IMR-90 (cell line): ENCODE measurements around the gene DDX59. TPM values are rescaled to one million over a fixed set of nuclear protein-coding genes. Genes with fewer than 3 reads are reported as not detected.
A peak's percentile ranks its signal among the peaks of the same experiment; 100 is the strongest.

Source experiments
- ATAC-seq: fragments of 200-7000 bp; cut with Tn5 transposase; 2 replicates; pipeline ENCODE4 v1.9.1; 2020; ENCODE audit warnings: low read depth, mild to moderate bottlenecking, moderate library complexity
- BruUV-seq: library from RNA; stranded (reverse); fragments of 400-500 nt; replicated peaks from 2 replicates; lab custom pipeline; 2021; lab: Mats Ljungman, UMichigan
- CTCF ChIA-PET: fragments of 300-600 bp; formaldehyde crosslinking; extraction: SDS; loops from one replicate; lab custom pipeline; 2021; ENCODE audit warnings: antibody characterized with exemption; lab: Yijun Ruan, JAX
- POLR2A ChIA-PET: fragments of 300-600 bp; sonication (Branson Sonifier 250); formaldehyde crosslinking; loops from one replicate; lab custom pipeline; 2022; ENCODE audit warnings: antibody characterized with exemption; ENCODE audit not compliant: unreplicated experiment; lab: Charles Lee
- DNase-seq: peaks from one replicate; pipeline ENCODE4 v3.0.0; 2013
- H2AFZ ChIP-seq: replicated peaks from 2 replicates; pipeline ENCODE3; 2013; ENCODE audit warnings: low read length, mild to moderate bottlenecking; ENCODE audit not compliant: poor library complexity
- H2AK5ac ChIP-seq: 2 replicates; pipeline ENCODE4 v1.6.1; 2013; ENCODE audit warnings: low read depth, low read length, inconsistent platforms
- H2AK9ac ChIP-seq: replicated peaks from 2 replicates; pipeline ENCODE3; 2013; ENCODE audit warnings: mild to moderate bottlenecking, low read depth, low read length, moderate library complexity; ENCODE audit not compliant: poor library complexity
- H2BK120ac ChIP-seq: 2 replicates; pipeline ENCODE4 v1.6.1; 2013; ENCODE audit warnings: low read depth, low read length, inconsistent platforms
- H2BK15ac ChIP-seq: 3 replicates; pipeline ENCODE4 v1.6.1; 2013; ENCODE audit warnings: low read depth, low read length, inconsistent platforms
- H2BK20ac ChIP-seq: 2 replicates; pipeline ENCODE4 v1.6.1; 2013; ENCODE audit warnings: low read depth, mild to moderate bottlenecking, inconsistent platforms, low read length, moderate library complexity
- H2BK5ac ChIP-seq: 2 replicates; pipeline ENCODE4 v1.6.1; 2013; ENCODE audit warnings: mild to moderate bottlenecking, low read depth, low read length, inconsistent platforms; ENCODE audit not compliant: poor library complexity, severe bottlenecking
- H3K14ac ChIP-seq: replicated peaks from 2 replicates; pipeline ENCODE4 v1.6.1; 2013; ENCODE audit warnings: low read depth, low read length, inconsistent platforms
- H3K18ac ChIP-seq: 2 replicates; pipeline ENCODE4 v1.6.1; 2013; ENCODE audit warnings: low read depth, low read length, control low read depth
- H3K23ac ChIP-seq: 2 replicates; pipeline ENCODE4 v1.6.1; 2013; ENCODE audit warnings: low read depth, low read length, inconsistent platforms
- H3K27ac ChIP-seq: 2 replicates; pipeline ENCODE4 v1.5.1; 2013; ENCODE audit warnings: mild to moderate bottlenecking, control low read depth, low read length; ENCODE audit not compliant: insufficient read depth
- H3K27me3 ChIP-seq: 2 replicates; pipeline ENCODE4 v1.6.1; 2013; ENCODE audit warnings: low read length; ENCODE audit not compliant: control insufficient read depth, insufficient read depth
- H3K36me3 ChIP-seq: 2 replicates; pipeline ENCODE4 v1.6.1; 2013; ENCODE audit warnings: low read length, mixed read lengths; ENCODE audit not compliant: control insufficient read depth, insufficient read depth
- H3K4ac ChIP-seq: 2 replicates; pipeline ENCODE4 v1.6.1; 2013; ENCODE audit warnings: low read depth, low read length, inconsistent platforms
- H3K4me1 ChIP-seq: 2 replicates; pipeline ENCODE4 v1.6.1; 2013; ENCODE audit warnings: low read length, mixed read lengths; ENCODE audit not compliant: control insufficient read depth, insufficient read depth
- H3K4me2 ChIP-seq: 2 replicates; pipeline ENCODE4 v1.6.1; 2013; ENCODE audit warnings: low read depth, mild to moderate bottlenecking, control low read depth, low read length, moderate library complexity
- H3K4me3 ChIP-seq: 2 replicates; pipeline ENCODE4 v1.5.1; 2013; ENCODE audit warnings: low read depth, mild to moderate bottlenecking, control low read depth, low read length, moderate library complexity; ENCODE audit not compliant: insufficient read depth
- H3K56ac ChIP-seq: 2 replicates; pipeline ENCODE4 v1.6.1; 2013; ENCODE audit warnings: low read length, inconsistent platforms; ENCODE audit not compliant: insufficient read depth; ENCODE audit errors: extremely low read depth
- H3K79me1 ChIP-seq, 2 experiments: 2 replicates each; pipeline ENCODE4 v1.6.1; 2013; ENCODE audit warnings: low read length in 2 of 2, inconsistent platforms in 1 of 2, low read depth in 1 of 2
- H3K9ac ChIP-seq: 2 replicates; pipeline ENCODE4 v1.6.1; 2013; ENCODE audit warnings: low read depth, low read length, control low read depth
- H3K9me1 ChIP-seq: 2 replicates; pipeline ENCODE4 v1.6.1; 2013; ENCODE audit warnings: low read length, inconsistent platforms; ENCODE audit not compliant: insufficient read depth
- H3K9me3 ChIP-seq: 2 replicates; pipeline ENCODE4 v1.6.1; 2013; ENCODE audit warnings: low read length; ENCODE audit not compliant: control insufficient read depth, insufficient read depth
- H4K20me1 ChIP-seq: 2 replicates; pipeline ENCODE4 v1.6.1; 2013; ENCODE audit warnings: low read length, inconsistent platforms; ENCODE audit not compliant: insufficient read depth
- H4K5ac ChIP-seq: 2 replicates; pipeline ENCODE4 v1.6.1; 2013; ENCODE audit warnings: mild to moderate bottlenecking, low read depth, low read length, control low read depth
- H4K8ac ChIP-seq, 2 experiments: 2 replicates each; pipeline ENCODE4 v1.6.1; 2013; ENCODE audit warnings: low read depth in 2 of 2, low read length in 2 of 2, control low read depth in 1 of 2, inconsistent platforms in 1 of 2
- H4K91ac ChIP-seq: 2 replicates; pipeline ENCODE4 v1.6.1; 2013; ENCODE audit warnings: low read depth, low read length, inconsistent platforms; ENCODE audit not compliant: insufficient read depth
- CEBPB ChIP-seq: IDR thresholded peaks from 2 replicates; pipeline ENCODE4 v1.6.1; 2012; ENCODE audit warnings: low read depth, low read length, improper control_type of control experiment
- MAFK ChIP-seq: IDR thresholded peaks from 2 replicates; pipeline ENCODE4 v1.6.1; 2012; ENCODE audit warnings: low read depth, low read length, improper control_type of control experiment
- MXI1 ChIP-seq: IDR thresholded peaks from 2 replicates; pipeline ENCODE4 v1.6.1; 2012; ENCODE audit warnings: low read depth, mild to moderate bottlenecking, low read length, moderate library complexity, borderline replicate concordance
- POLR2A ChIP-seq: IDR thresholded peaks from 2 replicates; pipeline ENCODE4 v1.6.1; 2012; ENCODE audit warnings: mild to moderate bottlenecking, low read depth, low read length
- RFX5 ChIP-seq: IDR thresholded peaks from 2 replicates; pipeline ENCODE4 v1.8.0; 2012; ENCODE audit warnings: low read depth, mild to moderate bottlenecking, low read length, moderate library complexity
- SMC3 ChIP-seq: fragments of 150-350 bp; IDR thresholded peaks from 2 replicates; pipeline ENCODE4 v1.6.1; 2016; ENCODE audit warnings: low read depth, mild to moderate bottlenecking, antibody characterized with exemption, low read length, moderate library complexity
- WGBS, 2 experiments: methylation state at CpG; one replicate each; pipeline versions ENCODE4 v1.1.5 to v1.1.7; 2013; ENCODE audit warnings: missing lambda C conversion rate in 2 of 2; ENCODE audit not compliant: insufficient read length in 1 of 2; ENCODE audit errors: extremely low coverage in 2 of 2; 5-methylcytosine and 5-hydroxymethylcytosine counted together
- dilution Hi-C: fragments of 300-500 bp; cut with HindIII; formaldehyde crosslinking; loops from one replicate; pipeline ENCODE4 v1.14.3; 2018; ENCODE audit warnings: low sequenced_read_pairs; ENCODE audit not compliant: unreplicated experiment
- in situ Hi-C: fragments of 300-500 bp; cut with MboI; formaldehyde crosslinking; loops from 3 replicates; pipeline ENCODE4 v1.14.3; 2019; ENCODE audit warnings: low sequenced_read_pairs, inconsistent platforms, mixed read lengths
- intact Hi-C: fragments of 100-400 bp; cut with micrococcal nuclease; formaldehyde crosslinking; loops from 2 replicates; pipeline ENCODE4 v1.10.0; 2022
- polyA plus RNA-seq, 3 experiments: library from polyadenylated mRNA; depleted of rRNA; stranded (reverse); fragments of >200 nt; gene quantifications; 2 replicates each; pipeline ENCODE4 v1.2.3, GENCODE V29; 2012; ENCODE audit warnings: low replicate concordance in 1 of 3
- total RNA-seq: library from RNA; depleted of rRNA; stranded (reverse); fragments of >200 nt; gene quantifications from 2 replicates; pipeline ENCODE4 v1.2.3, GENCODE V29; 2012
- TF ChIP-seq, protein P1 (sequence below): fragments of 150-350 bp; IDR thresholded peaks from 2 replicates; pipeline ENCODE4 v1.6.1; 2017; ENCODE audit warnings: mild to moderate bottlenecking, antibody characterized with exemption, low read length, low read depth
- TF ChIP-seq, protein P2 (sequence below): conservative IDR thresholded peaks from 2 replicates; pipeline ENCODE4 v1.5.1; 2012; ENCODE audit warnings: mild to moderate bottlenecking, low read depth, low read length, improper control_type of control experiment

Gene DDX59
- total and polyA plus RNA-seq, 2 of the 4 experiments (the other 2 are of a cell fraction) = 8.6 to 9.1 TPM

DNA sequence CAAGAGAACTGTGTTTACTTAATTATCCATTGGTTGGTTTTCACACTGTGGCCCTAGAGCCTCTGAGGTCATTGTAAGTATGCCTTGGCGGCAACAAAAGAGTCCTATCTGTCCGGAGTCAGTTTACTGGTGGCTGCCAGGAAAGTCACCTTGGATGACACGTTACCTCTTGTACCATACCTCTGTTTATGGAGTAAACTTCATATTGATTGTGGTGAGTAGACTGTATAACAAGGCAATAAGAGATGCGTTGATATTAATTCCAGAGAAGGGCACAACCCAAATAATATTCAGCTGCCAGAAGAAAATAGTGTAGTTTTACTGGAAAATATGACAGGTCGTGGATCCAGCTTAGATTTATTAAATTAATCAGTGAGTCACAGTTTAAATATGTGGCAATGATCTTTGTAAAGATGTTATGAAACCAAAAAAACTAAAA, 28.7 kb downstream of the DDX59 start:
- no peak for TF ChIP-seq MXI1
- TF ChIP-seq CEBPB = no peak
- TF ChIP-seq POLR2A = no peak
- TF ChIP-seq RFX5 = no peak
- TF ChIP-seq MAFK = no peak
- TF ChIP-seq SMC3 = no peak
- TF ChIP-seq, protein P1, sequence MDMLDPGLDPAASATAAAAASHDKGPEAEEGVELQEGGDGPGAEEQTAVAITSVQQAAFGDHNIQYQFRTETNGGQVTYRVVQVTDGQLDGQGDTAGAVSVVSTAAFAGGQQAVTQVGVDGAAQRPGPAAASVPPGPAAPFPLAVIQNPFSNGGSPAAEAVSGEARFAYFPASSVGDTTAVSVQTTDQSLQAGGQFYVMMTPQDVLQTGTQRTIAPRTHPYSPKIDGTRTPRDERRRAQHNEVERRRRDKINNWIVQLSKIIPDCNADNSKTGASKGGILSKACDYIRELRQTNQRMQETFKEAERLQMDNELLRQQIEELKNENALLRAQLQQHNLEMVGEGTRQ = no peak
- TF ChIP-seq, protein P2, sequence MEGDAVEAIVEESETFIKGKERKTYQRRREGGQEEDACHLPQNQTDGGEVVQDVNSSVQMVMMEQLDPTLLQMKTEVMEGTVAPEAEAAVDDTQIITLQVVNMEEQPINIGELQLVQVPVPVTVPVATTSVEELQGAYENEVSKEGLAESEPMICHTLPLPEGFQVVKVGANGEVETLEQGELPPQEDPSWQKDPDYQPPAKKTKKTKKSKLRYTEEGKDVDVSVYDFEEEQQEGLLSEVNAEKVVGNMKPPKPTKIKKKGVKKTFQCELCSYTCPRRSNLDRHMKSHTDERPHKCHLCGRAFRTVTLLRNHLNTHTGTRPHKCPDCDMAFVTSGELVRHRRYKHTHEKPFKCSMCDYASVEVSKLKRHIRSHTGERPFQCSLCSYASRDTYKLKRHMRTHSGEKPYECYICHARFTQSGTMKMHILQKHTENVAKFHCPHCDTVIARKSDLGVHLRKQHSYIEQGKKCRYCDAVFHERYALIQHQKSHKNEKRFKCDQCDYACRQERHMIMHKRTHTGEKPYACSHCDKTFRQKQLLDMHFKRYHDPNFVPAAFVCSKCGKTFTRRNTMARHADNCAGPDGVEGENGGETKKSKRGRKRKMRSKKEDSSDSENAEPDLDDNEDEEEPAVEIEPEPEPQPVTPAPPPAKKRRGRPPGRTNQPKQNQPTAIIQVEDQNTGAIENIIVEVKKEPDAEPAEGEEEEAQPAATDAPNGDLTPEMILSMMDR = no peak
- H3K9me1 ChIP-seq = 0 out of 2 replicates have a peak, but pooled peaks cover 2% of the 10 kb centered on the region
- no peak overlapping the region for H3K23ac ChIP-seq
- H3K4me3 ChIP-seq = no peak overlapping the region
- no peak overlapping the region for H2AFZ ChIP-seq
- dilution Hi-C loops = no loop called here
- peak overlapping the region; percentile 60; the same call in 1 of the 2 replicates for H3K4ac ChIP-seq
- no peak overlapping the region for H3K18ac ChIP-seq
- H3K36me3 ChIP-seq = peaks cover 3% of the 10 kb centered on the region; the same call in 1 of the 2 replicates
- H2BK20ac ChIP-seq = peak overlapping the region; percentile 73
- H3K9me3 ChIP-seq = no peaks in the 10 kb centered on the region
- H4K91ac ChIP-seq = no peak overlapping the region
- 100% methylated on average over 1 of the region's 5 CpGs; no CpG with 5 or more reads in 1 of the 2 experiments for WGBS, 2 experiments
- no peaks in the 10 kb centered on the region for H3K27me3 ChIP-seq
- no peak overlapping the region for H3K9ac ChIP-seq
- in situ Hi-C loops = no loop called here
- H2BK15ac ChIP-seq = peak overlapping the region; percentile 50; the same call in 1 of the 3 replicates
- H3K4me2 ChIP-seq = no peak overlapping the region
- no peaks in the 10 kb centered on the region for H4K20me1 ChIP-seq
- H4K8ac ChIP-seq = peak overlapping the region in 1 of 2 experiments; percentile 61; a peak in 1 of 4 replicates
- no peaks in the 10 kb centered on the region for H3K79me1 ChIP-seq
- H3K4me1 ChIP-seq = peaks cover 2% of the 10 kb centered on the region
- BruUV-seq = no TSS peak
- 0 out of 2 replicates have a peak overlapping the region, but pooled peaks have one; percentile 44 for H3K14ac ChIP-seq
- peak overlapping the region; percentile 52; the same call in 1 of the 2 replicates for H2BK120ac ChIP-seq
- H2AK5ac ChIP-seq = peak overlapping the region; percentile 80; the same call in 1 of the 2 replicates
- H2BK5ac ChIP-seq = peak overlapping the region; percentile 52
- DNase-seq (peak; percentile 11), ATAC-seq (no peak)
- no peak overlapping the region for H4K5ac ChIP-seq
- H3K27ac ChIP-seq = peak overlapping the region; percentile 40; the same call in 1 of the 2 replicates
- POLR2A ChIA-PET = no interaction called here
- H2AK9ac ChIP-seq = no peak overlapping the region
- intact Hi-C loops = no loop called here
- CTCF ChIA-PET = interaction anchor here (0.6 kb wide), 2 partner anchors 19 to 163 kb away, joined by 7 read pairs; no protein-coding TSS in a partner anchor
- H3K56ac ChIP-seq = no peak overlapping the region
